Neutrophil (primary cell): ENCODE results near the gene MEG3.

Source experiments
- H3K27ac ChIP-seq: fragments of 200-600 bp; sonication (generic); 2 replicates; pipeline ENCODE4 v1.5.1; 2016; ENCODE audit warnings: mild to moderate bottlenecking, moderate library complexity
- H3K27me3 ChIP-seq: fragments of 200-600 bp; sonication (generic); 2 replicates; pipeline ENCODE4 v1.6.0; 2016; ENCODE audit warnings: mild to moderate bottlenecking
- H3K36me3 ChIP-seq: fragments of 200-600 bp; sonication (generic); 2 replicates; pipeline ENCODE4 v1.5.1; 2017
- H3K4me1 ChIP-seq, 2 experiments: fragments of 200-600 bp in 1 of 2; sonication (generic) in 1 of 2; 1 replicate in 1 of 2; 2 replicates in 1 of 2; pipeline versions ENCODE4 v1.5.1 to v1.6.1; 2013 to 2016; ENCODE audit warnings: low read depth in 1 of 2, low read length in 1 of 2, mild to moderate bottlenecking in 1 of 2, moderate library complexity in 1 of 2; ENCODE audit not compliant: control insufficient read depth in 1 of 2, insufficient read depth in 1 of 2
- H3K4me3 ChIP-seq, 2 experiments: fragments of 200-600 bp in 1 of 2; sonication (generic) in 1 of 2; 1 replicate in 1 of 2; 2 replicates in 1 of 2; pipeline ENCODE4 v1.5.1; 2013 to 2016; ENCODE audit warnings: low read depth in 1 of 2, low read length in 1 of 2, mild to moderate bottlenecking in 1 of 2, moderate library complexity in 1 of 2
- H3K9me3 ChIP-seq: fragments of 200-600 bp; sonication (generic); 2 replicates; pipeline ENCODE4 v1.5.1; 2016
- CTCF ChIP-seq: fragments of 200-600 bp; sonication (generic); IDR thresholded peaks from 2 replicates; pipeline ENCODE4 v1.5.1; 2016; ENCODE audit warnings: antibody characterized with exemption

MEG3 gene

GRCh38 chr14:100826391-100827100 is 628 bp downstream of the MEG3 start:
- Histone ChIP-seq H3K9me3 (no peaks in the 10 kb centered on the region), H3K27me3 (peaks cover 81% of the 10 kb centered on the region), H3K4me1 (peaks cover 13 to 22% of the 10 kb centered on the region in 2 experiments), H3K4me3 (no peak overlapping the region), H3K27ac (no peak overlapping the region), H3K36me3 (no peaks in the 10 kb centered on the region)
- no peak for TF ChIP-seq CTCF

GRCh38 chr14:100827101-100828021 is 1.4 kb downstream of the MEG3 start:
- Histone ChIP-seq H3K27ac (no peak overlapping the region), H3K4me3 (no peak overlapping the region)

GRCh38 chr14:100828031-100828769 is 2.3 kb downstream of the MEG3 start:
- TF ChIP-seq CTCF: no peak
- H3K4me3 ChIP-seq: no peak overlapping the region
- no peaks in the 10 kb centered on the region for H3K9me3 ChIP-seq

More at GRCh38 chr14:100827101-100828021, 1.4 kb downstream of the MEG3 start:
- Histone ChIP-seq H3K4me1 (peaks cover 13 to 22% of the 10 kb centered on the region in 2 experiments), H3K27me3 (peaks cover 74% of the 10 kb centered on the region), H3K9me3 (no peaks in the 10 kb centered on the region), H3K36me3 (no peaks in the 10 kb centered on the region)
- no peak for TF ChIP-seq CTCF

GRCh38 chr14:100830681-100831080 is 4.8 kb downstream of the MEG3 start:
- Histone ChIP-seq H3K9me3 (no peaks in the 10 kb centered on the region), H3K4me1 (peaks cover 11 to 15% of the 10 kb centered on the region in 2 experiments), H3K27ac (no peak overlapping the region), H3K4me3 (no peak overlapping the region), H3K36me3 (no peaks in the 10 kb centered on the region), H3K27me3 (peaks cover 40% of the 10 kb centered on the region)
- TF ChIP-seq CTCF: no peak

More at GRCh38 chr14:100828031-100828769, 2.3 kb downstream of the MEG3 start:
- Histone ChIP-seq H3K27ac (no peak overlapping the region), H3K4me1 (peaks cover 13 to 22% of the 10 kb centered on the region in 2 experiments), H3K36me3 (no peaks in the 10 kb centered on the region), H3K27me3 (peaks cover 65% of the 10 kb centered on the region)

- peaks cover 23% of the 10 kb centered on the region for H3K27me3 ChIP-seq
- no peaks in the 10 kb centered on the region for H3K36me3 ChIP-seq
- no peaks in the 10 kb centered on the region for H3K4me1 ChIP-seq
- no peak overlapping the region for H3K27ac ChIP-seq
- H3K4me3 ChIP-seq: no peak overlapping the region
- no peak for TF ChIP-seq CTCF
- H3K9me3 ChIP-seq: no peaks in the 10 kb centered on the region
Observed at GRCh38 chr14:100832311-100832960, 6.5 kb downstream of the MEG3 start.
